T47D (cell line): ENCODE measurements around the gene ZC3H11A.
"Not testable (repeated sequence)": the region's sequence is repeated elsewhere in the genome, so short reads cannot be mapped to it uniquely, and the experiment has no call there.

Experiments
- DNase-seq, 2 experiments: peaks; one replicate each; pipeline versions ENCODE4 v3.0.0 to v3.0.0-alpha.2; 2011 to 2012; ENCODE audit warnings: low read depth in 1 of 2, low spot score in 1 of 2
- JUND ChIP-seq: IDR thresholded peaks from 2 replicates; pipeline ENCODE4 v1.6.1; 2012; ENCODE audit warnings: low read depth
- in situ Hi-C: cut with HindIII; loops from 2 replicates; pipeline ENCODE4 v1.10.0; 2016; ENCODE audit warnings: low sequenced_read_pairs, low pct_unique_long_range_greater_than_20kb

Gene ZC3H11A

GRCh38 chr1:203796236-203796605 is 798 bp downstream of the ZC3H11A start:
- peak in 1 of 2 experiments; percentile 54 for DNase-seq
- in situ Hi-C loops, result no loop called here
- TF ChIP-seq JUND, result no peak

GRCh38 chr1:203797216-203797615 is 1.8 kb downstream of the ZC3H11A start:
- in situ Hi-C loops, result no loop called here
- TF ChIP-seq JUND, result no peak
- DNase-seq, result no peak

GRCh38 chr1:203797948-203798655 is 2.7 kb downstream of the ZC3H11A start:
- in situ Hi-C loops, result no loop called here
- peak in 1 of 2 experiments; percentile 47 for DNase-seq
- TF ChIP-seq JUND, result no peak

GRCh38 chr1:203799157-203799556 is 3.7 kb downstream of the ZC3H11A start:
- in situ Hi-C loops, result no loop called here
- DNase-seq, result no peak
- TF ChIP-seq JUND, result no peak

- no peak for TF ChIP-seq JUND
- in situ Hi-C loops, result no loop called here
- no peak for DNase-seq
These were observed 4.5 kb downstream of the ZC3H11A start for GRCh38 chr1:203799971-203800370.

GRCh38 chr1:203805689-203806088 is 10.3 kb downstream of the ZC3H11A start:
- in situ Hi-C loops, result no loop called here
- TF ChIP-seq JUND, result no peak
- DNase-seq, result no peak

- no peak for TF ChIP-seq JUND
- no peak for DNase-seq
- in situ Hi-C loops, result no loop called here
These were observed 11.8 kb downstream of the ZC3H11A start for GRCh38 chr1:203807196-203807595.

- in situ Hi-C loops, result no loop called here
- no peak for TF ChIP-seq JUND
- DNase-seq, result no peak
These were observed 18.3 kb downstream of the ZC3H11A start for GRCh38 chr1:203813581-203814341.

GRCh38 chr1:203818399-203818798 is 23.0 kb downstream of the ZC3H11A start:
- in situ Hi-C loops, result no loop called here
- no peak for TF ChIP-seq JUND
- DNase-seq, result no peak

GRCh38 chr1:203823306-203823705 is 27.9 kb downstream of the ZC3H11A start:
- TF ChIP-seq JUND, result no peak
- DNase-seq, result no peak
- in situ Hi-C loops, result no loop called here

- no peak for DNase-seq
- in situ Hi-C loops, result no loop called here
- no peak for TF ChIP-seq JUND
These were observed 30.8 kb downstream of the ZC3H11A start for GRCh38 chr1:203826175-203826574.

- peak in 1 of 2 experiments; percentile 14 for DNase-seq
- TF ChIP-seq JUND, result no peak
- in situ Hi-C loops, result no loop called here
These were observed 32.6 kb downstream of the ZC3H11A start for GRCh38 chr1:203828002-203828401.

- in situ Hi-C loops, result no loop called here
- no peak for DNase-seq
- TF ChIP-seq JUND, result no peak
These were observed 33.1 kb downstream of the ZC3H11A start for GRCh38 chr1:203828503-203828902.

GRCh38 chr1:203829247-203829646 is 33.8 kb downstream of the ZC3H11A start:
- in situ Hi-C loops, DNase-seq: not testable (repeated sequence)
